Measurements from ENCODE around the gene MMAA.

MMAA gene

DNA sequence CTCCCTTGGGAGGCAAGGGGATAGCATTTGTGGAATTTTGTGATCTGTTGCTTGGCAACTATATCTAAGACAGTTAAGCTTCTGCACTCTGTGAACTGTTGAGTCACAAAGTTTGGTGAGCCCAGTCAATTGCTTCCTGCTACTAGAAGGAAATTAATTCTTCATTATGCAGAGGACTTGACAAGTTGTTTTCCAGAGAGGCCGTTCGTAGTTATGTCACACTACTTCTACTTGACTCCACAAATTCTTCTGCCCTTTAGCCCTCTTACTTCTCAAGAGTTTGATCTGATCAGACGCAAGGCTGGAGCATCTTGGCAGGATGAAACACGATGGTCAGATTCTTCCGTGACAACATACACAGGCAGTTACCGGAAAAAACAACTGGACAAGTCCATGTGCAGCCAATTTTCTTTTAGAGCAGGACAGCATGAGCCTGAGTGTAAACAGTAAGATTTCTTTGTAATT, 60.8 kb downstream of the MMAA start, which contains the start of gene C4orf51:
TSS of gene C4orf51 (plus strand) at position 156 of the 465 bp plus-strand sequence. CDS start at position 214, 58 bp downstream.
- no peaks in the 10 kb centered on the region for H3K36me3 ChIP-seq (ENCODE audit: insufficient read depth, low read length)
- no peaks in the 10 kb centered on the region for H3K27me3 ChIP-seq (ENCODE audit: insufficient read depth, low read length, poor library complexity)
- no peak within 1 kb of the TSS for H3K9ac ChIP-seq (ENCODE audit: low read depth, low read length)
- DNase-seq: no peak
- H2AFZ ChIP-seq (ENCODE audit: low read depth, low read length): no peak within 1 kb of the TSS
- ATAC-seq (ENCODE audit: insufficient read depth, low read depth): no peak
- no peaks in the 10 kb centered on the region for H3K4me1 ChIP-seq (ENCODE audit: insufficient read depth, low read length)
- no peak within 1 kb of the TSS for H3K4me3 ChIP-seq (ENCODE audit: low read depth in 1 of 2, low read length in 2 of 2)
- no peaks in the 10 kb centered on the region for H3K79me2 ChIP-seq (ENCODE audit: insufficient read depth, low read length)
- H3K4me2 ChIP-seq (ENCODE audit: insufficient read depth, low read length): no peak within 1 kb of the TSS
- H3K27ac ChIP-seq (ENCODE audit: low read length): no peak within 1 kb of the TSS
- no peaks in the 10 kb centered on the region for H4K20me1 ChIP-seq (ENCODE audit: insufficient read depth, low read length)
- no peaks in the 10 kb centered on the region for H3K9me3 ChIP-seq (ENCODE audit: insufficient read depth, low read length, severe bottlenecking)
- TF ChIP-seq EZH2 (IDR thresholded peaks at IDR 0.05; ENCODE audit: borderline replicate concordance, low read depth, low read length, severe bottlenecking): no peak
- TF ChIP-seq, protein P1, sequence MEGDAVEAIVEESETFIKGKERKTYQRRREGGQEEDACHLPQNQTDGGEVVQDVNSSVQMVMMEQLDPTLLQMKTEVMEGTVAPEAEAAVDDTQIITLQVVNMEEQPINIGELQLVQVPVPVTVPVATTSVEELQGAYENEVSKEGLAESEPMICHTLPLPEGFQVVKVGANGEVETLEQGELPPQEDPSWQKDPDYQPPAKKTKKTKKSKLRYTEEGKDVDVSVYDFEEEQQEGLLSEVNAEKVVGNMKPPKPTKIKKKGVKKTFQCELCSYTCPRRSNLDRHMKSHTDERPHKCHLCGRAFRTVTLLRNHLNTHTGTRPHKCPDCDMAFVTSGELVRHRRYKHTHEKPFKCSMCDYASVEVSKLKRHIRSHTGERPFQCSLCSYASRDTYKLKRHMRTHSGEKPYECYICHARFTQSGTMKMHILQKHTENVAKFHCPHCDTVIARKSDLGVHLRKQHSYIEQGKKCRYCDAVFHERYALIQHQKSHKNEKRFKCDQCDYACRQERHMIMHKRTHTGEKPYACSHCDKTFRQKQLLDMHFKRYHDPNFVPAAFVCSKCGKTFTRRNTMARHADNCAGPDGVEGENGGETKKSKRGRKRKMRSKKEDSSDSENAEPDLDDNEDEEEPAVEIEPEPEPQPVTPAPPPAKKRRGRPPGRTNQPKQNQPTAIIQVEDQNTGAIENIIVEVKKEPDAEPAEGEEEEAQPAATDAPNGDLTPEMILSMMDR (IDR thresholded peaks at IDR 0.05; ENCODE audit: borderline replicate concordance, extremely low read depth, low read length, poor library complexity, severe bottlenecking): no peak

GRCh38 chr4:145680902-145681301, 61.7 kb downstream of the MMAA start:
- Histone ChIP-seq H3K9ac (ENCODE audit: low read depth, low read length) (no peak overlapping the region), H3K27me3 (ENCODE audit: insufficient read depth, low read length, poor library complexity) (no peaks in the 10 kb centered on the region), H3K36me3 (ENCODE audit: insufficient read depth, low read length) (no peaks in the 10 kb centered on the region), H4K20me1 (ENCODE audit: insufficient read depth, low read length) (no peaks in the 10 kb centered on the region), H3K4me1 (ENCODE audit: insufficient read depth, low read length) (no peaks in the 10 kb centered on the region), H3K4me3 (ENCODE audit: low read depth in 1 of 2, low read length in 2 of 2) (no peak overlapping the region), H3K4me2 (ENCODE audit: insufficient read depth, low read length) (no peak overlapping the region), H3K79me2 (ENCODE audit: insufficient read depth, low read length) (no peaks in the 10 kb centered on the region), H3K9me3 (ENCODE audit: insufficient read depth, low read length, severe bottlenecking) (no peaks in the 10 kb centered on the region), H3K27ac (ENCODE audit: low read length) (no peak overlapping the region), H2AFZ (ENCODE audit: low read depth, low read length) (no peak overlapping the region)
- ATAC-seq (ENCODE audit: insufficient read depth, low read depth) (no peak), DNase-seq (no peak)
- TF ChIP-seq, protein P1 (IDR thresholded peaks at IDR 0.05; ENCODE audit: borderline replicate concordance, extremely low read depth, low read length, poor library complexity, severe bottlenecking): no peak
- no peak for TF ChIP-seq EZH2 (IDR thresholded peaks at IDR 0.05; ENCODE audit: borderline replicate concordance, low read depth, low read length, severe bottlenecking)

GRCh38 chr4:145681518-145681917, 62.3 kb downstream of the MMAA start:
- no peak for TF ChIP-seq EZH2 (IDR thresholded peaks at IDR 0.05; ENCODE audit: borderline replicate concordance, low read depth, low read length, severe bottlenecking)
- TF ChIP-seq, protein P1 (IDR thresholded peaks at IDR 0.05; ENCODE audit: borderline replicate concordance, extremely low read depth, low read length, poor library complexity, severe bottlenecking): no peak
- DNase-seq: no peak
- no peaks in the 10 kb centered on the region for H3K79me2 ChIP-seq (ENCODE audit: insufficient read depth, low read length)

DNA sequence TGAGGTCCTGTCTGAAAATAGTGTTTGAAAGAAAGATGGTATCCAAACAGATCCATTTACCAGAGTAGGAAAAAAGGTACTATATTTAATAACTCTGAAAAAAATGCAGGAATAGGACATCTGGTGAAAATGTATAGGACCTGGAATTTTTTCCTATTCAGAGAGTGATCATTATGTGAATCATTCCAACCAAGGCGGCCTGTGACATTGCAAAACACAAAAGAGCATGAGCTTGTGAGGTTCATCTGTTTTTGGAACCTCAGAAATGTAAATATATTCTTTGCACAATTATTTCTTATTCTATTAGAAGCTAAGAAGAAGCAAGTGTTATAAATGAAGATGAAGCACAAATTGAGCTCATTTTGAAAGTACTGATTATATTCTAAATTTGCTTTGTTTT, 62.8 kb downstream of the MMAA start:
- Histone ChIP-seq H3K9me3 (ENCODE audit: insufficient read depth, low read length, severe bottlenecking) (no peaks in the 10 kb centered on the region), H3K4me1 (ENCODE audit: insufficient read depth, low read length) (no peaks in the 10 kb centered on the region), H3K79me2 (ENCODE audit: insufficient read depth, low read length) (no peaks in the 10 kb centered on the region), H3K4me2 (ENCODE audit: insufficient read depth, low read length) (no peak overlapping the region), H2AFZ (ENCODE audit: low read depth, low read length) (no peak overlapping the region), H3K27ac (ENCODE audit: low read length) (no peak overlapping the region), H4K20me1 (ENCODE audit: insufficient read depth, low read length) (no peaks in the 10 kb centered on the region), H3K27me3 (ENCODE audit: insufficient read depth, low read length, poor library complexity) (no peaks in the 10 kb centered on the region), H3K4me3 (ENCODE audit: low read depth in 1 of 2, low read length in 2 of 2) (no peak overlapping the region), H3K9ac (ENCODE audit: low read depth, low read length) (no peak overlapping the region), H3K36me3 (ENCODE audit: insufficient read depth, low read length) (no peaks in the 10 kb centered on the region)
- DNase-seq (no peak), ATAC-seq (ENCODE audit: insufficient read depth, low read depth) (no peak)
- TF ChIP-seq, protein P1 (IDR thresholded peaks at IDR 0.05; ENCODE audit: borderline replicate concordance, extremely low read depth, low read length, poor library complexity, severe bottlenecking): no peak
- TF ChIP-seq EZH2 (IDR thresholded peaks at IDR 0.05; ENCODE audit: borderline replicate concordance, low read depth, low read length, severe bottlenecking): no peak

More at GRCh38 chr4:145681518-145681917, 62.3 kb downstream of the MMAA start:
- Histone ChIP-seq H3K9ac (ENCODE audit: low read depth, low read length) (no peak overlapping the region), H4K20me1 (ENCODE audit: insufficient read depth, low read length) (no peaks in the 10 kb centered on the region), H3K4me2 (ENCODE audit: insufficient read depth, low read length) (no peak overlapping the region), H3K9me3 (ENCODE audit: insufficient read depth, low read length, severe bottlenecking) (no peaks in the 10 kb centered on the region), H3K4me1 (ENCODE audit: insufficient read depth, low read length) (no peaks in the 10 kb centered on the region), H3K4me3 (ENCODE audit: low read depth in 1 of 2, low read length in 2 of 2) (no peak overlapping the region), H2AFZ (ENCODE audit: low read depth, low read length) (no peak overlapping the region), H3K27me3 (ENCODE audit: insufficient read depth, low read length, poor library complexity) (no peaks in the 10 kb centered on the region), H3K27ac (ENCODE audit: low read length) (no peak overlapping the region), H3K36me3 (ENCODE audit: insufficient read depth, low read length) (no peaks in the 10 kb centered on the region)
- ATAC-seq (ENCODE audit: insufficient read depth, low read depth): no peak

Measured in DND-41 (cell line).